ENCODE data around the gene STKLD1.
A peak's percentile ranks its signal among the peaks of the same experiment; 100 is the strongest.
"Not testable (repeated sequence)": the region's sequence is repeated elsewhere in the genome, so short reads cannot be mapped to it uniquely, and the experiment has no call there.

The STKLD1 gene

GRCh38 chr9:133384736-133385321 lies 8.7 kb downstream of the STKLD1 start:
- no peak for DNase-seq (ENCODE audit: low read depth, low spot score)

GRCh38 chr9:133385452-133385851 lies 9.3 kb downstream of the STKLD1 start:
- no peak for DNase-seq (ENCODE audit: low read depth, low spot score)

- no peak for DNase-seq (ENCODE audit: low read depth, low spot score)
These were observed 10.2 kb downstream of the STKLD1 start for GRCh38 chr9:133386338-133386737.

- peak; percentile 59 for DNase-seq (ENCODE audit: low read depth, low spot score)
These were observed 11.5 kb downstream of the STKLD1 start for GRCh38 chr9:133387680-133388079.

- no peak for DNase-seq (ENCODE audit: low read depth, low spot score)
These were observed 12.9 kb downstream of the STKLD1 start for GRCh38 chr9:133389025-133389557.

- DNase-seq (ENCODE audit: low read depth, low spot score), result no peak
These were observed 13.4 kb downstream of the STKLD1 start for GRCh38 chr9:133389562-133389961.

GRCh38 chr9:133390713-133391112 lies 14.5 kb downstream of the STKLD1 start:
- no peak for DNase-seq (ENCODE audit: low read depth, low spot score)

- DNase-seq (ENCODE audit: low read depth, low spot score), result not testable (repeated sequence)
These were observed 15.3 kb downstream of the STKLD1 start for GRCh38 chr9:133391449-133391848.

GRCh38 chr9:133392308-133392707 lies 16.1 kb downstream of the STKLD1 start:
- DNase-seq (ENCODE audit: low read depth, low spot score), result not testable (repeated sequence)

GRCh38 chr9:133393399-133393798 lies 17.2 kb downstream of the STKLD1 start:
- DNase-seq (ENCODE audit: low read depth, low spot score), result no peak

GRCh38 chr9:133394687-133395271 lies 18.6 kb downstream of the STKLD1 start:
- DNase-seq (ENCODE audit: low read depth, low spot score), result no peak

- DNase-seq (ENCODE audit: low read depth, low spot score), result peak; percentile 82
These were observed 20.8 kb downstream of the STKLD1 start for GRCh38 chr9:133396952-133397351.

- no peak for DNase-seq (ENCODE audit: low read depth, low spot score)
These were observed 21.2 kb downstream of the STKLD1 start for GRCh38 chr9:133397370-133397769.

GRCh38 chr9:133397895-133398294 lies 21.7 kb downstream of the STKLD1 start:
- DNase-seq (ENCODE audit: low read depth, low spot score), result no peak

GRCh38 chr9:133400292-133400691 lies 24.1 kb downstream of the STKLD1 start:
- no peak for DNase-seq (ENCODE audit: low read depth, low spot score)

- no peak for DNase-seq (ENCODE audit: low read depth, low spot score)
These were observed 25.4 kb downstream of the STKLD1 start for GRCh38 chr9:133401588-133401987.

GRCh38 chr9:133402689-133403088 lies 26.5 kb downstream of the STKLD1 start:
- DNase-seq (ENCODE audit: low read depth, low spot score), result no peak

GRCh38 chr9:133403766-133404453 lies 27.7 kb downstream of the STKLD1 start:
- DNase-seq (ENCODE audit: low read depth, low spot score), result peak; percentile 51

- DNase-seq (ENCODE audit: low read depth, low spot score), result no peak
These were observed 28.4 kb downstream of the STKLD1 start for GRCh38 chr9:133404454-133405002.

GRCh38 chr9:133405508-133406438 lies 29.6 kb downstream of the STKLD1 start:
- no peak for DNase-seq (ENCODE audit: low read depth, low spot score)

Data from ELF-1 (cell line).